ENCODE measurements around the gene MED27. TPM values are rescaled to one million over a fixed set of nuclear protein-coding genes. Genes with fewer than 3 reads are reported as not detected.

MED27 gene
- total RNA-seq, 1 donor from 2014 or later: 17.7 TPM

GRCh38 chr9:131817073-131817472 lies 262.6 kb downstream of the MED27 start:
- TF ChIP-seq POLR2A (IDR thresholded peaks at IDR 0.05) (no peak), CTCF (IDR thresholded peaks at IDR 0.05) (no peak), POLR2AphosphoS5 (IDR thresholded peaks at IDR 0.05; ENCODE audit: insufficient read depth in 1 of 2, low read depth in 1 of 2) (no peak)
- Histone ChIP-seq H3K4me1 (no peaks in the 10 kb centered on the region), H3K27ac (no peak overlapping the region), H3K9me3 (no peaks in the 10 kb centered on the region), H3K36me3 (no peaks in the 10 kb centered on the region), H3K4me3 (no peak overlapping the region), H3K27me3 (no peaks in the 10 kb centered on the region)
- intact Hi-C loops (cut with DNase I): no loop called here
- no peak for DNase-seq (ENCODE audit: extremely low spot score in 2 of 2)

- Histone ChIP-seq H3K27ac (no peak overlapping the region), H3K27me3 (no peaks in the 10 kb centered on the region), H3K4me1 (no peaks in the 10 kb centered on the region), H3K9me3 (no peaks in the 10 kb centered on the region), H3K36me3 (no peaks in the 10 kb centered on the region), H3K4me3 (no peak overlapping the region)
- TF ChIP-seq CTCF (IDR thresholded peaks at IDR 0.05) (no peak), POLR2AphosphoS5 (IDR thresholded peaks at IDR 0.05; ENCODE audit: insufficient read depth in 1 of 2, low read depth in 1 of 2) (no peak), POLR2A (IDR thresholded peaks at IDR 0.05) (no peak)
- DNase-seq (ENCODE audit: extremely low spot score in 2 of 2): no peak
- intact Hi-C loops (cut with DNase I): no loop called here
Measured at GRCh38 chr9:131815970-131816873, 263.4 kb downstream of the MED27 start.

GRCh38 chr9:131814707-131815106 lies 265.0 kb downstream of the MED27 start:
- Histone ChIP-seq H3K9me3 (no peaks in the 10 kb centered on the region), H3K4me3 (no peak overlapping the region), H3K27me3 (no peaks in the 10 kb centered on the region), H3K36me3 (no peaks in the 10 kb centered on the region), H3K4me1 (no peaks in the 10 kb centered on the region), H3K27ac (no peak overlapping the region)
- no peak for DNase-seq (ENCODE audit: extremely low spot score in 2 of 2)
- no peak for TF ChIP-seq POLR2A (IDR thresholded peaks at IDR 0.05)
- no peak for TF ChIP-seq POLR2AphosphoS5 (IDR thresholded peaks at IDR 0.05; ENCODE audit: insufficient read depth in 1 of 2, low read depth in 1 of 2)
- TF ChIP-seq CTCF (IDR thresholded peaks at IDR 0.05): no peak
- intact Hi-C loops (cut with DNase I): no loop called here

GRCh38 chr9:131813116-131813515 lies 266.6 kb downstream of the MED27 start:
- H3K27me3 ChIP-seq: no peaks in the 10 kb centered on the region
- intact Hi-C loops (cut with DNase I): no loop called here

More at GRCh38 chr9:131813116-131813515, 266.6 kb downstream of the MED27 start:
- TF ChIP-seq POLR2AphosphoS5 (IDR thresholded peaks at IDR 0.05; ENCODE audit: insufficient read depth in 1 of 2, low read depth in 1 of 2): no peak
- TF ChIP-seq CTCF (IDR thresholded peaks at IDR 0.05): no peak
- TF ChIP-seq POLR2A (IDR thresholded peaks at IDR 0.05): no peak
- Histone ChIP-seq H3K9me3 (no peaks in the 10 kb centered on the region), H3K4me1 (no peaks in the 10 kb centered on the region), H3K27ac (no peak overlapping the region), H3K4me3 (no peak overlapping the region), H3K36me3 (no peaks in the 10 kb centered on the region)
- DNase-seq (ENCODE audit: extremely low spot score in 2 of 2): no peak
